IMR-90 (cell line): Measurements from ENCODE around the gene RAD51B.

Source experiments
- CTCF ChIP-seq: conservative IDR thresholded peaks from 2 replicates; pipeline ENCODE4 v1.5.1; 2012; ENCODE audit warnings: mild to moderate bottlenecking, low read depth, low read length, improper control_type of control experiment
- POLR2A ChIP-seq: IDR thresholded peaks from 2 replicates; pipeline ENCODE4 v1.6.1; 2012; ENCODE audit warnings: mild to moderate bottlenecking, low read depth, low read length
- RAD21 ChIP-seq: IDR thresholded peaks from 2 replicates; pipeline ENCODE4 v1.6.1; 2012; ENCODE audit warnings: low read length, improper control_type of control experiment
- SMC3 ChIP-seq: fragments of 150-350 bp; IDR thresholded peaks from 2 replicates; pipeline ENCODE4 v1.6.1; 2016; ENCODE audit warnings: low read depth, mild to moderate bottlenecking, antibody characterized with exemption, low read length, moderate library complexity
- TF ChIP-seq, protein P1 (sequence below): fragments of 150-350 bp; IDR thresholded peaks from 2 replicates; pipeline ENCODE4 v1.6.1; 2017; ENCODE audit warnings: mild to moderate bottlenecking, antibody characterized with exemption, low read length, low read depth

DNA sequence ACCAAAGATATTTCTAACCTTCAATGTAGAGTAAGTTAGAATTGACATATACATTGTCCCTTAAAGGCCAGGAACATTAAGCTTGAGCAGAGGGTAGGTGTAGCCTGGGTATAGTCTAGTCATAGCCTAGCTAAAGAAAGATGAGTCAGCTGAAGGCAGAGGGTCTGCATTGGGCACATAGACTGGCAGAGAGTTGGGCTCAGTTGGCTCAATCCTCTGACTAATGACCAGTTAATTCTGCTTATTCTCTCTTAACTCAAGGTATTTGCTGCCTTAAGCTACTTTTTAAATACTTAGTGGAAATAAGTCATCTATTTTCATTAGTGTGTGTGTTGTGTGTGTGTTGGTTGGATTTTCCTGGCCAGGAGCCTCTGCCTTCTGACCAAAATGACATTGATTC is 467.1 kb downstream of the RAD51B start:
- TF ChIP-seq RAD21 (no peak), POLR2A (no peak), CTCF (no peak), SMC3 (no peak)
- TF ChIP-seq, protein P1, sequence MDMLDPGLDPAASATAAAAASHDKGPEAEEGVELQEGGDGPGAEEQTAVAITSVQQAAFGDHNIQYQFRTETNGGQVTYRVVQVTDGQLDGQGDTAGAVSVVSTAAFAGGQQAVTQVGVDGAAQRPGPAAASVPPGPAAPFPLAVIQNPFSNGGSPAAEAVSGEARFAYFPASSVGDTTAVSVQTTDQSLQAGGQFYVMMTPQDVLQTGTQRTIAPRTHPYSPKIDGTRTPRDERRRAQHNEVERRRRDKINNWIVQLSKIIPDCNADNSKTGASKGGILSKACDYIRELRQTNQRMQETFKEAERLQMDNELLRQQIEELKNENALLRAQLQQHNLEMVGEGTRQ: no peak
